22Rv1 (cell line): Measurements from ENCODE around the gene DENND1C.

ENCODE experiments used
- CTCF ChIP-seq: fragments of 450-650 bp; IDR thresholded peaks from 2 replicates; pipeline ENCODE4 v1.5.1; 2017; ENCODE audit warnings: mild to moderate bottlenecking
- ZFX ChIP-seq: fragments of 450-650 bp; IDR thresholded peaks from 2 replicates; pipeline ENCODE4 v1.6.1; 2017; ENCODE audit warnings: antibody characterized with exemption, borderline replicate concordance

- TF ChIP-seq CTCF (no peak), ZFX (no peak)
These were observed 28.7 kb downstream of the DENND1C start for GRCh38 chr19:6452899-6453298.
